HCT116 (cell line): ENCODE data around the gene TRAF2. TPM values are rescaled to one million over a fixed set of nuclear protein-coding genes. Genes with fewer than 3 reads are reported as not detected.

Experiments used
- ATAC-seq: fragments of 200-7000 bp; cut with Tn5 transposase; 2 replicates; pipeline ENCODE4 v1.9.1; 2020; ENCODE audit warnings: mild to moderate bottlenecking, moderate library complexity
- BruUV-seq: library from RNA; stranded (reverse); fragments of 400-500 nt; replicated peaks from 2 replicates; lab custom pipeline; 2021; lab: Mats Ljungman, UMichigan
- CTCF ChIA-PET: fragments of 300-600 bp; sonication (Branson Sonifier 250); formaldehyde crosslinking; loops from one replicate; lab custom pipeline; 2021; ENCODE audit warnings: antibody characterized with exemption; lab: Charles Lee
- POLR2A ChIA-PET: fragments of 300-600, 350-600 bp; sonication (Branson Sonifier 250); formaldehyde crosslinking; loops from one replicate; lab custom pipeline; 2021; ENCODE audit warnings: antibody characterized with exemption; lab: Charles Lee
- RAD21 ChIA-PET, 2 experiments: fragments of 300-600 bp; sonication (Branson Sonifier 250); formaldehyde crosslinking; loops; one replicate each; lab custom pipeline; 2023; ENCODE audit warnings: low total read pairs in 2 of 2; ENCODE audit not compliant: uncharacterized antibody in 2 of 2, unreplicated experiment in 2 of 2, low non-redundant PET in 1 of 2; lab: Charles Lee
- DNase-seq: peaks from one replicate; pipeline ENCODE4 v3.0.0-alpha.2; 2010; ENCODE audit warnings: low read depth, low spot score
- H2AFZ ChIP-seq: fragments of 200-600 bp; shearing (Covaris generic), sonication (generic); 2 replicates; pipeline ENCODE4 v1.6.1; 2017; ENCODE audit warnings: low read depth, mixed run types, mixed read lengths, antibody characterized with exemption, low read length; ENCODE audit not compliant: poor library complexity, severe bottlenecking
- H3K27ac ChIP-seq: 2 replicates; pipeline ENCODE4 v1.5.1; 2012; ENCODE audit warnings: low read depth, low read length
- H3K27me3 ChIP-seq: fragments of 200-600 bp; sonication (generic); 2 replicates; pipeline ENCODE4 v1.6.1; 2016; ENCODE audit warnings: mixed run types, low read length, mixed read lengths; ENCODE audit not compliant: insufficient read depth
- H3K36me3 ChIP-seq, 2 experiments: fragments of 200-500 bp in 1 of 2; fragments of 200-600 bp in 1 of 2; sonication (Bioruptor generic) in 1 of 2; sonication (generic) in 1 of 2; 2 replicates each; pipeline versions ENCODE4 v1.5.1 to v1.6.1; 2014 to 2016; ENCODE audit warnings: low read length in 2 of 2, inconsistent platforms in 1 of 2, mixed read lengths in 1 of 2, mixed run types in 1 of 2; ENCODE audit not compliant: insufficient read depth in 2 of 2, control insufficient read depth in 1 of 2
- H3K4me1 ChIP-seq, 2 experiments: fragments of 200-600 bp in 1 of 2; sonication (generic) in 1 of 2; 2 replicates each; pipeline versions ENCODE4 v1.5.1 to v1.6.1; 2012 to 2017; ENCODE audit warnings: low read length in 2 of 2, inconsistent platforms in 1 of 2, mild to moderate bottlenecking in 1 of 2, mixed read lengths in 1 of 2, mixed run types in 1 of 2, moderate library complexity in 1 of 2; ENCODE audit not compliant: insufficient read depth in 2 of 2, control insufficient read depth in 1 of 2
- H3K4me2 ChIP-seq: fragments of 200-600 bp; sonication (generic); 2 replicates; pipeline ENCODE4 v1.6.1; 2017; ENCODE audit warnings: mixed run types, low read length, mixed read lengths
- H3K4me3 ChIP-seq, 2 experiments: fragments of 200-600 bp in 1 of 2; sonication (generic) in 1 of 2; replicated peaks in 1 of 2; 2 replicates each; pipeline ENCODE4 v1.5.1; 2011 to 2016; ENCODE audit warnings: low read length in 2 of 2, control low read depth in 1 of 2, low read depth in 1 of 2, mild to moderate bottlenecking in 1 of 2, mixed read lengths in 1 of 2, mixed run types in 1 of 2
- H3K79me2 ChIP-seq: fragments of 200-600 bp; sonication (generic); 2 replicates; pipeline ENCODE4 v1.6.1; 2017; ENCODE audit warnings: mild to moderate bottlenecking, mixed run types, low read length, moderate library complexity, mixed read lengths; ENCODE audit not compliant: insufficient read depth
- H3K9ac ChIP-seq: fragments of 200-600 bp; sonication (generic); 2 replicates; pipeline ENCODE4 v1.6.1; 2016; ENCODE audit warnings: low read length, mixed read lengths
- H3K9me2 ChIP-seq: fragments of 200-600 bp; sonication (generic), shearing (Covaris generic); 2 replicates; pipeline ENCODE4 v1.6.1; 2017; ENCODE audit warnings: mixed run types, mild to moderate bottlenecking, moderate library complexity; ENCODE audit not compliant: insufficient read depth
- H3K9me3 ChIP-seq, 2 experiments: fragments of 200-500 bp in 1 of 2; fragments of 200-600 bp in 1 of 2; sonication (Bioruptor generic) in 1 of 2; sonication (generic) in 1 of 2; 2 replicates each; pipeline ENCODE4 v1.6.1; 2014 to 2017; ENCODE audit warnings: low read length in 2 of 2, mixed read lengths in 2 of 2, inconsistent platforms in 1 of 2, low read depth in 1 of 2, mild to moderate bottlenecking in 1 of 2, mixed run types in 1 of 2, moderate library complexity in 1 of 2; ENCODE audit not compliant: control insufficient read depth in 1 of 2, insufficient read depth in 1 of 2
- H4K20me1 ChIP-seq: fragments of 200-600 bp; sonication (generic), shearing (Covaris generic); 2 replicates; pipeline ENCODE4 v1.6.1; 2017; ENCODE audit warnings: mixed run types, mild to moderate bottlenecking, moderate library complexity; ENCODE audit not compliant: insufficient read depth
- ELF1 ChIP-seq: IDR thresholded peaks from 2 replicates; pipeline ENCODE4 v1.6.1; 2012; ENCODE audit warnings: low read depth, borderline replicate concordance
- EZH2 ChIP-seq: fragments of 200-600 bp; sonication (generic); IDR thresholded peaks from 2 replicates; pipeline ENCODE4 v1.6.1; 2017; ENCODE audit warnings: antibody characterized with exemption, mixed run types
- FOSL1 ChIP-seq: IDR thresholded peaks from 2 replicates; pipeline ENCODE4 v1.6.1; 2012; ENCODE audit warnings: low read depth
- POLR2A ChIP-seq: IDR thresholded peaks from 2 replicates; pipeline ENCODE4 v1.7.0; 2011; ENCODE audit warnings: borderline replicate concordance; ENCODE audit not compliant: insufficient read depth, insufficient read length; ENCODE audit errors: extremely low read depth
- POLR2AphosphoS5 ChIP-seq: IDR thresholded peaks from 2 replicates; pipeline ENCODE4 v1.6.1; 2011; ENCODE audit warnings: mild to moderate bottlenecking, low read depth, low read length, moderate library complexity
- RAD21 ChIP-seq: IDR thresholded peaks from 2 replicates; pipeline ENCODE4 v1.6.1; 2012; ENCODE audit warnings: low read depth, mild to moderate bottlenecking
- SRF ChIP-seq: IDR thresholded peaks from 2 replicates; pipeline ENCODE4 v1.6.1; 2012; ENCODE audit warnings: low read depth
- TCF7L2 ChIP-seq: IDR thresholded peaks from 2 replicates; pipeline ENCODE4 v1.7.0; 2011; ENCODE audit warnings: borderline replicate concordance, inconsistent platforms; ENCODE audit not compliant: insufficient read depth, insufficient read length; ENCODE audit errors: extremely low read depth
- ZFX ChIP-seq: fragments of 450-650 bp; IDR thresholded peaks from 2 replicates; pipeline ENCODE4 v1.6.1; 2017
- intact Hi-C: fragments of 100-400 bp; cut with micrococcal nuclease; formaldehyde crosslinking; loops from 2 replicates; pipeline ENCODE4 v1.10.0; 2022
- total RNA-seq: library from RNA; stranded (reverse); gene quantifications from one replicate; pipeline ENCODE4 v1.2.1, GENCODE V29; 2021; ENCODE audit not compliant: unreplicated experiment
- TF ChIP-seq, protein P1 (sequence below), 3 experiments: fragments of 200-600 bp in 1 of 3; sonication (generic) in 1 of 3; IDR thresholded peaks in 2 of 3; conservative IDR thresholded peaks in 1 of 3; 2 replicates each; pipeline ENCODE4 v1.5.1; 2012 to 2017; ENCODE audit warnings: low read depth in 2 of 3, low read length in 2 of 3, antibody characterized with exemption in 1 of 3, borderline replicate concordance in 1 of 3, control low read depth in 1 of 3, mild to moderate bottlenecking in 1 of 3, mixed read lengths in 1 of 3, mixed run types in 1 of 3, moderate library complexity in 1 of 3; ENCODE audit not compliant: insufficient read depth in 1 of 3

The TRAF2 gene
- total RNA-seq, 1 experiment from 2014 or later: 28.4 TPM

DNA sequence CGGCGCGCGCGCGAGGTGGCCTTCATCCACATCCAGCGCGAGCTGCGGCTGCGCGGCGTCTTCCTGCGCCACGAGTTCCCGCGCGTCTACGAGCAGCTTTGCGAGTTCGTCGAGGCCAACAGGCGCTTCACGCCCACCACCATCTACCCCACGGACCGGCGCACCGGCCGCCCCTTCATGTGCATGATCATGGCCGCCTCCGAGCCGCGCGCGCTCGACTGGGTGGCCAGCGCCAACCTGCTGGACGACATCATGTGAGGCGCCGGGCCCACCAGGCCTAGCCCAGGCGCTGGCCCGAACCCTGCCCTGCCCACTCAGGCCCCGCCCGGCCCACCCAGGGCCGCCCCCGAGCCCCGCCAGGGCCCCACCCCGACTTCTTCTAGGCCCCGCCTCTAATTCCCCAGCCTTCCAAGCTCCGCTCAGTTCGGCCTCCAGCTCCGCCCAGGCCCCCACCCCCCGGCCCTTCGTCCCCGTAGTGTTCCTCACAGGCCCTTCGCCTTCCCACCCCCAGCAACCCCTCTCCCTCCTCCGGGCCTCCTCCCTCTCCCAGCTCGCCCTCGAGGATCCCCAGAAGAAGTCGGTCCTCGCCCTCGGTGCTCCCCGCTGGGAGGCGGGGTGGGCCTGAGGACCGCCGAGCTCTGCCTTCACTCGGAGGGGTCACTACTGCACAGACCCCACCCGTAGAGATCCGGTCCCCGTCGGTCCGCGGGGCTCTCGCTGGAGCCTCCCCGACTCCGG, 39.1 kb upstream of the TRAF2 start (continued):
- TF ChIP-seq EZH2 (no peak), ELF1 (no peak), POLR2A (no peak), SRF (no peak)
- TF ChIP-seq, protein P1, sequence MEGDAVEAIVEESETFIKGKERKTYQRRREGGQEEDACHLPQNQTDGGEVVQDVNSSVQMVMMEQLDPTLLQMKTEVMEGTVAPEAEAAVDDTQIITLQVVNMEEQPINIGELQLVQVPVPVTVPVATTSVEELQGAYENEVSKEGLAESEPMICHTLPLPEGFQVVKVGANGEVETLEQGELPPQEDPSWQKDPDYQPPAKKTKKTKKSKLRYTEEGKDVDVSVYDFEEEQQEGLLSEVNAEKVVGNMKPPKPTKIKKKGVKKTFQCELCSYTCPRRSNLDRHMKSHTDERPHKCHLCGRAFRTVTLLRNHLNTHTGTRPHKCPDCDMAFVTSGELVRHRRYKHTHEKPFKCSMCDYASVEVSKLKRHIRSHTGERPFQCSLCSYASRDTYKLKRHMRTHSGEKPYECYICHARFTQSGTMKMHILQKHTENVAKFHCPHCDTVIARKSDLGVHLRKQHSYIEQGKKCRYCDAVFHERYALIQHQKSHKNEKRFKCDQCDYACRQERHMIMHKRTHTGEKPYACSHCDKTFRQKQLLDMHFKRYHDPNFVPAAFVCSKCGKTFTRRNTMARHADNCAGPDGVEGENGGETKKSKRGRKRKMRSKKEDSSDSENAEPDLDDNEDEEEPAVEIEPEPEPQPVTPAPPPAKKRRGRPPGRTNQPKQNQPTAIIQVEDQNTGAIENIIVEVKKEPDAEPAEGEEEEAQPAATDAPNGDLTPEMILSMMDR (IDR thresholded peaks at IDR 0.05 in 2 of 3, conservative IDR thresholded peaks at IDR 0.05 in 1 of 3; ENCODE audit: borderline replicate concordance in 1 of 3, insufficient read depth in 1 of 3, low read depth in 2 of 3, low read length in 2 of 3): no peak
- TF ChIP-seq, all 23 proteins: peak for 0

DNA sequence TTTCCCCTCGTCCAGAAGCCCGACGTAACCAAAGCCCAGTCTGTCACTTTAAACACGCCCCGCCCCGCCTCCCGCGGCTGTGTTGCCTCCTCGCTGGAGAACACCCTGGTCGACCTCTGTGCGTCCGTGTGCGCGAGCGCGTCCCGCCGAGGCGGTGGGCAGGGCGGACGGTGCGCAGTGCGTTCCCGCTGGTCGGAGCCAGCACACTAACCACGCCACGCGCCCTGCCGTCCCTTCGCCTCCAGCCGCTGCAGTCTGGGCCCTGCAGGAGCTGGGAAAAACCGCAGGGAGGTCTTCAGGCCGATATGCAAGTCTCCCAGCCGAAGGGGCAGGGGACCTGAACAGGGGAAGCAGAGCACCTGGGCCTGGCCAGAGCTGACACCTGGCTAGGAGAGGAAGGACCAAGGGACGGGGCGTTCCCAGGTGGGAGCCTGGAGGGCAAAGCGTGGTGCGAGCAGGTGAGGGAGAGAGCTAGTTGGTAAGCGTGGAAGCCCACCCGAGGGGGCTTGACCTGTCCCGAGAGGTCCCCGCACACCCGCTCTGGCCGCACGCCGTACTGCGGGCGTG, 38.4 kb upstream of the TRAF2 start:
- ChIA-PET POLR2A (interaction anchor here (0.6 to 0.9 kb wide), 2 partner anchors 18 to 24 kb away, joined by 3 to 4 read pairs; partner anchors contain the start of gene EDF1), CTCF (interaction anchor here (1.0 to 2.2 kb wide), 4 partner anchors 38 to 187 kb away, joined by 3 to 9 read pairs (median 4); partner anchors contain the start of gene TRAF2), RAD21 (interaction anchor here in 1 of 2 experiments (0.6 to 1.0 kb wide), 2 partner anchors 153 to 187 kb away, joined by 3 read pairs; no protein-coding TSS in a partner anchor)
- peaks cover 11 to 25% of the 10 kb centered on the region in 2 experiments for H3K4me1 ChIP-seq
- H3K27me3 ChIP-seq: no peaks in the 10 kb centered on the region
- H3K4me2 ChIP-seq: peak overlapping the region; percentile 98
- peak; percentile 64 for ATAC-seq
- H3K9me2 ChIP-seq: no peaks in the 10 kb centered on the region
- no TSS peak for BruUV-seq
- peak overlapping the region; percentile 96 for H3K9ac ChIP-seq
- peak overlapping the region; percentile 88 for H3K27ac ChIP-seq
- H3K36me3 ChIP-seq: peaks cover 0 to 14% of the 10 kb centered on the region in 2 experiments; a peak in 1 of 4 replicates
- peak; percentile 67 for DNase-seq
- intact Hi-C loops: loop anchor here (2.0 to 10.0 kb wide), 3 partner anchors 57 to 179 kb away; partner anchors contain the start of genes ABCA2, C8G, FBXW5 and TMEM141
- TF ChIP-seq TCF7L2 (peak; percentile 24), RAD21 (no peak), ZFX (peak; percentile 66), FOSL1 (no peak), POLR2AphosphoS5 (peak; percentile 70; the same call in 1 of the 2 replicates), POLR2A (peak; percentile 81)
- peaks cover 16% of the 10 kb centered on the region; the same call in 1 of the 2 replicates for H3K79me2 ChIP-seq
- peak overlapping the region; percentile 85 to 99 for H3K4me3 ChIP-seq
- H4K20me1 ChIP-seq: no peaks in the 10 kb centered on the region
- no peaks in the 10 kb centered on the region for H3K9me3 ChIP-seq
- no peak overlapping the region for H2AFZ ChIP-seq
